ENCODE data around the gene TMTC4.

TMTC4 gene

DNA sequence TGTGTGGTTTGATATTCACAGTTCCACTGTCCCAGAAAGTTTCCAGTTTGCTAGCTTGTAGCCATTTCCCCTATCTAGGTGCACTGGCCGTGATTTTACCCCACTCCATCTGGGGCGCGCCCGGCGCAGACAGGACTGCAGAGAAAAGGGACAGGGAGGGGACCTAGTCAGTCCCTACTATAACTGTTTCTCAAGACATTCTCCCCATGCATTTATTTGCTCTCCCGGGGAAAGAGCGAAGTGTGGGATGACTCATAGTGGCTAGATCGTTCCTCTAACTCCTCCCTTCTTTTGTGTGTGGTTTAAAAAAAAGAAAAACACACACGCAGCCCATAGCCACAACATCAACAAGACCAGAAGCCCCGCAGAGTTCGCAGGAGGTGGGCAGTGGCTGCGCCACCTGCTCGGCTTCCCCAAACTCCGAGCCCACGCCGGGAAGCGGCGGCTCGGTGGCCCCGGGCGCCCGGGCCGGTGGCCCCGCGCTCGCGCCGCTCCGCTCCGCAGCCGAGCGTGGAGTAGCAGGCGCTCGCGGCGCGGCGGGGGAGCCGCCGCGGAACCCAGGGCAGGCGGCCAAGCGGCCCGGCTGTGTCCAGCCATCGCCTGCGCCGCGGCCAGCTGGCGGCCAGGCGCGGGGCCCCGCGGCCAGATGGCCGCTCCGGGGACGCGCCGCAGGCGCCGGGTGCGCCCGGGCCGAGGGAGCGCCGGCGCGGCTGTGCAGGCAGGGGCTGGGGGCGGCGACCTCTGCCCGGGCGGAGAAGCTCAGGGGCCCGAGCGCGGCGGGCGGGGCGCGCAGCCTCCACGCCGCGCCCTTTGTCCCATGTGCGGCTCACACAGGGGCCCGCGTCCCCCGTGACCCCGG lies 653 bp downstream of the TMTC4 start (continued):
- TF ChIP-seq TSHZ1 (tag by site-specific recombination; IDR thresholded peaks at IDR 0.05; ENCODE audit: borderline replicate concordance) (no peak), ZFP37 (tag by site-specific recombination; IDR thresholded peaks at IDR 0.05) (no peak), ZNF274 (IDR thresholded peaks at IDR 0.05; ENCODE audit: low read length) (no peak), ZNF274 (tag by site-specific recombination; IDR thresholded peaks at IDR 0.05; ENCODE audit: borderline replicate concordance) (no peak), GLIS1 (tag by site-specific recombination; IDR thresholded peaks at IDR 0.05) (peak; percentile 42), YY1 (tag by site-specific recombination; IDR thresholded peaks at IDR 0.05) (no peak), ZNF211 (tag by site-specific recombination; IDR thresholded peaks at IDR 0.05; ENCODE audit: low read depth) (no peak), ZNF140 (tag by site-specific recombination; IDR thresholded peaks at IDR 0.05) (no peak), ZNF324 (tag by site-specific recombination; IDR thresholded peaks at IDR 0.05) (no peak), SCRT1 (tag by site-specific recombination; IDR thresholded peaks at IDR 0.05; ENCODE audit: borderline replicate concordance) (no peak), ZNF341 (tag by site-specific recombination; IDR thresholded peaks at IDR 0.05; ENCODE audit: low read depth) (no peak), ZFHX2 (tag by site-specific recombination; conservative IDR thresholded peaks at IDR 0.05) (no peak; the same call in 1 of the 2 replicates), ZNF660 (tag by site-specific recombination; IDR thresholded peaks at IDR 0.05) (peak; percentile 88), PRDM1 (tag by site-specific recombination; IDR thresholded peaks at IDR 0.05) (peak; percentile 38; the same call in 1 of the 2 replicates), ZNF394 (tag by site-specific recombination; IDR thresholded peaks at IDR 0.05; ENCODE audit: borderline replicate concordance) (no peak; the same call in 1 of the 2 replicates), ZNF24 (tag by site-specific recombination; IDR thresholded peaks at IDR 0.05) (no peak), ZBTB11 (tag by site-specific recombination; conservative IDR thresholded peaks at IDR 0.05; ENCODE audit: low read depth) (no peak), ZNF114 (tag by site-specific recombination; IDR thresholded peaks at IDR 0.05) (no peak), ZBTB7A (tag by site-specific recombination; IDR thresholded peaks at IDR 0.05; ENCODE audit: low read depth) (no peak), BCL11A (tag by site-specific recombination; IDR thresholded peaks at IDR 0.05; ENCODE audit: low read depth) (no peak)
- TF ChIP-seq, protein P1, sequence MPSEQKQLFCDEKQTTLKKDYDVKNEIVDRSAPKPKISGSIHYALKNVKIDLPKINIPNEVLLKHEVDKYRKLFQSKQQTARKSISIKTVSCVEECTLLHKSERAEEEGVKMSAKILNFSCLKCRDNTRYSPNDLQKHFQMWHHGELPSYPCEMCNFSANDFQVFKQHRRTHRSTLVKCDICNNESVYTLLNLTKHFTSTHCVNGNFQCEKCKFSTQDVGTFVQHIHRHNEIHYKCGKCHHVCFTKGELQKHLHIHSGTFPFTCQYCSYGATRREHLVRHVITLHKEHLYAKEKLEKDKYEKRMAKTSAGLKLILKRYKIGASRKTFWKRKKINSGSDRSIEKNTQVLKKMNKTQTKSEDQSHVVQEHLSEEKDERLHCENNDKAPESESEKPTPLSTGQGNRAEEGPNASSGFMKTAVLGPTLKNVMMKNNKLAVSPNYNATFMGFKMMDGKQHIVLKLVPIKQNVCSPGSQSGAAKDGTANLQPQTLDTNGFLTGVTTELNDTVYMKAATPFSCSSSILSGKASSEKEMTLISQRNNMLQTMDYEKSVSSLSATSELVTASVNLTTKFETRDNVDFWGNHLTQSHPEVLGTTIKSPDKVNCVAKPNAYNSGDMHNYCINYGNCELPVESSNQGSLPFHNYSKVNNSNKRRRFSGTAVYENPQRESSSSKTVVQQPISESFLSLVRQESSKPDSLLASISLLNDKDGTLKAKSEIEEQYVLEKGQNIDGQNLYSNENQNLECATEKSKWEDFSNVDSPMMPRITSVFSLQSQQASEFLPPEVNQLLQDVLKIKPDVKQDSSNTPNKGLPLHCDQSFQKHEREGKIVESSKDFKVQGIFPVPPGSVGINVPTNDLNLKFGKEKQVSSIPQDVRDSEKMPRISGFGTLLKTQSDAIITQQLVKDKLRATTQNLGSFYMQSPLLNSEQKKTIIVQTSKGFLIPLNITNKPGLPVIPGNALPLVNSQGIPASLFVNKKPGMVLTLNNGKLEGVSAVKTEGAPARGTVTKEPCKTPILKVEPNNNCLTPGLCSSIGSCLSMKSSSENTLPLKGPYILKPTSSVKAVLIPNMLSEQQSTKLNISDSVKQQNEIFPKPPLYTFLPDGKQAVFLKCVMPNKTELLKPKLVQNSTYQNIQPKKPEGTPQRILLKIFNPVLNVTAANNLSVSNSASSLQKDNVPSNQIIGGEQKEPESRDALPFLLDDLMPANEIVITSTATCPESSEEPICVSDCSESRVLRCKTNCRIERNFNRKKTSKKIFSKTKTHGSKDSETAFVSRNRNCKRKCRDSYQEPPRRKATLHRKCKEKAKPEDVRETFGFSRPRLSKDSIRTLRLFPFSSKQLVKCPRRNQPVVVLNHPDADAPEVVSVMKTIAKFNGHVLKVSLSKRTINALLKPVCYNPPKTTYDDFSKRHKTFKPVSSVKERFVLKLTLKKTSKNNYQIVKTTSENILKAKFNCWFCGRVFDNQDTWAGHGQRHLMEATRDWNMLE (tag by site-specific recombination; conservative IDR thresholded peaks at IDR 0.05; ENCODE audit: low read depth), result no peak
- TF ChIP-seq, protein P2, sequence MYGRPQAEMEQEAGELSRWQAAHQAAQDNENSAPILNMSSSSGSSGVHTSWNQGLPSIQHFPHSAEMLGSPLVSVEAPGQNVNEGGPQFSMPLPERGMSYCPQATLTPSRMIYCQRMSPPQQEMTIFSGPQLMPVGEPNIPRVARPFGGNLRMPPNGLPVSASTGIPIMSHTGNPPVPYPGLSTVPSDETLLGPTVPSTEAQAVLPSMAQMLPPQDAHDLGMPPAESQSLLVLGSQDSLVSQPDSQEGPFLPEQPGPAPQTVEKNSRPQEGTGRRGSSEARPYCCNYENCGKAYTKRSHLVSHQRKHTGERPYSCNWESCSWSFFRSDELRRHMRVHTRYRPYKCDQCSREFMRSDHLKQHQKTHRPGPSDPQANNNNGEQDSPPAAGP (tag by site-specific recombination; IDR thresholded peaks at IDR 0.05), result peak; percentile 64; the same call in 1 of the 2 replicates
- TF ChIP-seq, protein P3, sequence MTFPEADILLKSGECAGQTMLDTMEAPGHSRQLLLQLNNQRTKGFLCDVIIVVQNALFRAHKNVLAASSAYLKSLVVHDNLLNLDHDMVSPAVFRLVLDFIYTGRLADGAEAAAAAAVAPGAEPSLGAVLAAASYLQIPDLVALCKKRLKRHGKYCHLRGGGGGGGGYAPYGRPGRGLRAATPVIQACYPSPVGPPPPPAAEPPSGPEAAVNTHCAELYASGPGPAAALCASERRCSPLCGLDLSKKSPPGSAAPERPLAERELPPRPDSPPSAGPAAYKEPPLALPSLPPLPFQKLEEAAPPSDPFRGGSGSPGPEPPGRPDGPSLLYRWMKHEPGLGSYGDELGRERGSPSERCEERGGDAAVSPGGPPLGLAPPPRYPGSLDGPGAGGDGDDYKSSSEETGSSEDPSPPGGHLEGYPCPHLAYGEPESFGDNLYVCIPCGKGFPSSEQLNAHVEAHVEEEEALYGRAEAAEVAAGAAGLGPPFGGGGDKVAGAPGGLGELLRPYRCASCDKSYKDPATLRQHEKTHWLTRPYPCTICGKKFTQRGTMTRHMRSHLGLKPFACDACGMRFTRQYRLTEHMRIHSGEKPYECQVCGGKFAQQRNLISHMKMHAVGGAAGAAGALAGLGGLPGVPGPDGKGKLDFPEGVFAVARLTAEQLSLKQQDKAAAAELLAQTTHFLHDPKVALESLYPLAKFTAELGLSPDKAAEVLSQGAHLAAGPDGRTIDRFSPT (tag by site-specific recombination; IDR thresholded peaks at IDR 0.05), result no peak
